Neural cell (in vitro differentiated cells): ENCODE data around the gene SLC17A9.

ENCODE experiments used
- EP300 ChIP-seq: fragments of 450-650 bp; conservative IDR thresholded peaks from 2 replicates; pipeline ENCODE4 v1.6.1; 2014; ENCODE audit warnings: antibody characterized with exemption, mild to moderate bottlenecking, moderate library complexity; ENCODE audit not compliant: poor library complexity, severe bottlenecking
- EZH2 ChIP-seq: fragments of 200-600, 300-800 bp; shearing (Covaris generic), sonication (generic); IDR thresholded peaks from 2 replicates; pipeline ENCODE4 v1.6.1; 2014; ENCODE audit warnings: antibody characterized with exemption, low read length, borderline replicate concordance, mild to moderate bottlenecking; ENCODE audit not compliant: insufficient read depth, poor library complexity, severe bottlenecking
- POLR2AphosphoS5 ChIP-seq: IDR thresholded peaks from 2 replicates; pipeline ENCODE4 v1.6.1; 2012
- RAD21 ChIP-seq: fragments of 450-650 bp; conservative IDR thresholded peaks from 2 replicates; pipeline ENCODE4 v1.6.1; 2014; ENCODE audit warnings: antibody characterized with exemption, mild to moderate bottlenecking, moderate library complexity
- SMC3 ChIP-seq: fragments of 450-650 bp; conservative IDR thresholded peaks from 2 replicates; pipeline ENCODE4 v1.6.1; 2014; ENCODE audit warnings: antibody characterized with exemption, mild to moderate bottlenecking, moderate library complexity; ENCODE audit not compliant: poor library complexity
- TAF1 ChIP-seq: IDR thresholded peaks from 2 replicates; pipeline ENCODE4 v1.6.1; 2012; ENCODE audit warnings: low read depth
- TF ChIP-seq, protein P1 (sequence below): fragments of 450-650 bp; IDR thresholded peaks from 2 replicates; pipeline ENCODE4 v1.5.1; 2014; ENCODE audit warnings: antibody characterized with exemption, mild to moderate bottlenecking, moderate library complexity; ENCODE audit not compliant: poor library complexity, severe bottlenecking
- TF ChIP-seq, protein P2 (sequence below): IDR thresholded peaks from 2 replicates; pipeline ENCODE4 v1.6.1; 2012; ENCODE audit warnings: borderline replicate concordance

- TF ChIP-seq EP300 (no peak), EZH2 (no peak), TAF1 (no peak), POLR2AphosphoS5 (no peak), SMC3 (no peak), RAD21 (no peak)
- TF ChIP-seq, protein P1, sequence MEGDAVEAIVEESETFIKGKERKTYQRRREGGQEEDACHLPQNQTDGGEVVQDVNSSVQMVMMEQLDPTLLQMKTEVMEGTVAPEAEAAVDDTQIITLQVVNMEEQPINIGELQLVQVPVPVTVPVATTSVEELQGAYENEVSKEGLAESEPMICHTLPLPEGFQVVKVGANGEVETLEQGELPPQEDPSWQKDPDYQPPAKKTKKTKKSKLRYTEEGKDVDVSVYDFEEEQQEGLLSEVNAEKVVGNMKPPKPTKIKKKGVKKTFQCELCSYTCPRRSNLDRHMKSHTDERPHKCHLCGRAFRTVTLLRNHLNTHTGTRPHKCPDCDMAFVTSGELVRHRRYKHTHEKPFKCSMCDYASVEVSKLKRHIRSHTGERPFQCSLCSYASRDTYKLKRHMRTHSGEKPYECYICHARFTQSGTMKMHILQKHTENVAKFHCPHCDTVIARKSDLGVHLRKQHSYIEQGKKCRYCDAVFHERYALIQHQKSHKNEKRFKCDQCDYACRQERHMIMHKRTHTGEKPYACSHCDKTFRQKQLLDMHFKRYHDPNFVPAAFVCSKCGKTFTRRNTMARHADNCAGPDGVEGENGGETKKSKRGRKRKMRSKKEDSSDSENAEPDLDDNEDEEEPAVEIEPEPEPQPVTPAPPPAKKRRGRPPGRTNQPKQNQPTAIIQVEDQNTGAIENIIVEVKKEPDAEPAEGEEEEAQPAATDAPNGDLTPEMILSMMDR = no peak
- TF ChIP-seq, protein P2, sequence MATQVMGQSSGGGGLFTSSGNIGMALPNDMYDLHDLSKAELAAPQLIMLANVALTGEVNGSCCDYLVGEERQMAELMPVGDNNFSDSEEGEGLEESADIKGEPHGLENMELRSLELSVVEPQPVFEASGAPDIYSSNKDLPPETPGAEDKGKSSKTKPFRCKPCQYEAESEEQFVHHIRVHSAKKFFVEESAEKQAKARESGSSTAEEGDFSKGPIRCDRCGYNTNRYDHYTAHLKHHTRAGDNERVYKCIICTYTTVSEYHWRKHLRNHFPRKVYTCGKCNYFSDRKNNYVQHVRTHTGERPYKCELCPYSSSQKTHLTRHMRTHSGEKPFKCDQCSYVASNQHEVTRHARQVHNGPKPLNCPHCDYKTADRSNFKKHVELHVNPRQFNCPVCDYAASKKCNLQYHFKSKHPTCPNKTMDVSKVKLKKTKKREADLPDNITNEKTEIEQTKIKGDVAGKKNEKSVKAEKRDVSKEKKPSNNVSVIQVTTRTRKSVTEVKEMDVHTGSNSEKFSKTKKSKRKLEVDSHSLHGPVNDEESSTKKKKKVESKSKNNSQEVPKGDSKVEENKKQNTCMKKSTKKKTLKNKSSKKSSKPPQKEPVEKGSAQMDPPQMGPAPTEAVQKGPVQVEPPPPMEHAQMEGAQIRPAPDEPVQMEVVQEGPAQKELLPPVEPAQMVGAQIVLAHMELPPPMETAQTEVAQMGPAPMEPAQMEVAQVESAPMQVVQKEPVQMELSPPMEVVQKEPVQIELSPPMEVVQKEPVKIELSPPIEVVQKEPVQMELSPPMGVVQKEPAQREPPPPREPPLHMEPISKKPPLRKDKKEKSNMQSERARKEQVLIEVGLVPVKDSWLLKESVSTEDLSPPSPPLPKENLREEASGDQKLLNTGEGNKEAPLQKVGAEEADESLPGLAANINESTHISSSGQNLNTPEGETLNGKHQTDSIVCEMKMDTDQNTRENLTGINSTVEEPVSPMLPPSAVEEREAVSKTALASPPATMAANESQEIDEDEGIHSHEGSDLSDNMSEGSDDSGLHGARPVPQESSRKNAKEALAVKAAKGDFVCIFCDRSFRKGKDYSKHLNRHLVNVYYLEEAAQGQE = no peak
Measured at GRCh38 chr20:62997417-62998035, 45.0 kb downstream of the SLC17A9 start.
